ENCODE measurements around the gene BDKRB1. TPM values are rescaled to one million over a fixed set of nuclear protein-coding genes. Genes with fewer than 3 reads are reported as not detected.

BDKRB1 gene
- total and polyA plus RNA-seq, 2 donors (not counting 3 experiments of a cell fraction or from before 2014, with no cell fraction given) = not detected

- Histone ChIP-seq H3K4me2 (ENCODE audit: insufficient read depth, low read length) (no peak overlapping the region), H3K27ac (ENCODE audit: insufficient read depth, low read depth, low read length) (no peak overlapping the region), H4K20me1 (replicated peaks; ENCODE audit: control insufficient read depth, extremely low read depth, insufficient read depth, low read length) (no peaks in the 10 kb centered on the region), H3K4me3 (replicated peaks in 1 of 3; ENCODE audit: insufficient read depth in 1 of 3, low read depth in 1 of 3, low read length in 3 of 3) (no peak overlapping the region), H3K79me2 (ENCODE audit: control insufficient read depth, insufficient read depth, low read length) (no peaks in the 10 kb centered on the region), H3K9ac (replicated peaks; ENCODE audit: extremely low read depth, insufficient read depth, low read length) (no peak overlapping the region), H3K36me3 (ENCODE audit: control insufficient read depth in 2 of 2, extremely low read depth in 1 of 2, insufficient read depth in 2 of 2, low read length in 2 of 2) (no peaks in the 10 kb centered on the region), H3K4me1 (ENCODE audit: control insufficient read depth, extremely low read depth, insufficient read depth, low read length) (no peaks in the 10 kb centered on the region), H3K27me3 (ENCODE audit: control insufficient read depth in 2 of 2, insufficient read depth in 2 of 2, low read length in 2 of 2) (no peaks in the 10 kb centered on the region), H2AFZ (ENCODE audit: low read depth, low read length) (no peak overlapping the region), H3K9me1 (replicated peaks; ENCODE audit: control insufficient read depth, extremely low read depth, insufficient read depth, low read length) (no peaks in the 10 kb centered on the region), H3K9me3 (replicated peaks; ENCODE audit: control insufficient read depth, insufficient read depth, low read length) (no peaks in the 10 kb centered on the region)
- TF ChIP-seq EZH2 (IDR thresholded peaks at IDR 0.05; ENCODE audit: borderline replicate concordance, low read depth, low read length, severe bottlenecking) (no peak), POLR2AphosphoS5 (IDR thresholded peaks at IDR 0.05; ENCODE audit: insufficient read depth, low read depth, low read length) (no peak), POLR2A (IDR thresholded peaks at IDR 0.05; ENCODE audit: low read depth, low read length) (no peak), FOS (IDR thresholded peaks at IDR 0.05; ENCODE audit: borderline replicate concordance, insufficient read depth, low read length) (no peak), JUN (IDR thresholded peaks at IDR 0.05; ENCODE audit: borderline replicate concordance, insufficient read depth, insufficient read length, low read depth) (no peak), MYC (IDR thresholded peaks at IDR 0.05; ENCODE audit: low read depth, low read length) (no peak), GATA2 (IDR thresholded peaks at IDR 0.05; ENCODE audit: insufficient read depth, insufficient read length, low read depth, low read length) (no peak)
- TF ChIP-seq, protein P1, sequence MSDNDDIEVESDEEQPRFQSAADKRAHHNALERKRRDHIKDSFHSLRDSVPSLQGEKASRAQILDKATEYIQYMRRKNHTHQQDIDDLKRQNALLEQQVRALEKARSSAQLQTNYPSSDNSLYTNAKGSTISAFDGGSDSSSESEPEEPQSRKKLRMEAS (IDR thresholded peaks at IDR 0.05; ENCODE audit: insufficient read depth, insufficient read length) = no peak
- TF ChIP-seq, protein P2, sequence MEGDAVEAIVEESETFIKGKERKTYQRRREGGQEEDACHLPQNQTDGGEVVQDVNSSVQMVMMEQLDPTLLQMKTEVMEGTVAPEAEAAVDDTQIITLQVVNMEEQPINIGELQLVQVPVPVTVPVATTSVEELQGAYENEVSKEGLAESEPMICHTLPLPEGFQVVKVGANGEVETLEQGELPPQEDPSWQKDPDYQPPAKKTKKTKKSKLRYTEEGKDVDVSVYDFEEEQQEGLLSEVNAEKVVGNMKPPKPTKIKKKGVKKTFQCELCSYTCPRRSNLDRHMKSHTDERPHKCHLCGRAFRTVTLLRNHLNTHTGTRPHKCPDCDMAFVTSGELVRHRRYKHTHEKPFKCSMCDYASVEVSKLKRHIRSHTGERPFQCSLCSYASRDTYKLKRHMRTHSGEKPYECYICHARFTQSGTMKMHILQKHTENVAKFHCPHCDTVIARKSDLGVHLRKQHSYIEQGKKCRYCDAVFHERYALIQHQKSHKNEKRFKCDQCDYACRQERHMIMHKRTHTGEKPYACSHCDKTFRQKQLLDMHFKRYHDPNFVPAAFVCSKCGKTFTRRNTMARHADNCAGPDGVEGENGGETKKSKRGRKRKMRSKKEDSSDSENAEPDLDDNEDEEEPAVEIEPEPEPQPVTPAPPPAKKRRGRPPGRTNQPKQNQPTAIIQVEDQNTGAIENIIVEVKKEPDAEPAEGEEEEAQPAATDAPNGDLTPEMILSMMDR (IDR thresholded peaks at IDR 0.05; ENCODE audit: extremely low read depth in 1 of 2, insufficient read depth in 1 of 2, low read depth in 1 of 2, low read length in 2 of 2) = no peak
- no peak for DNase-seq (ENCODE audit: low read depth, low spot score)
- ChIA-PET POLR2A (no interaction called here), CTCF (no interaction called here)
- dilution Hi-C loops (cut with MboI; ENCODE audit: extremely low pct_ligation_motif_present, low sequenced_read_pairs) (no loop called here), intact Hi-C loops (cut with micrococcal nuclease) (no loop called here)
- no TSS peak for BruUV-seq (replicated peaks)
- FAIRE-seq = no peak
These were observed 40.4 kb upstream of the BDKRB1 start for GRCh38 chr14:96215452-96216244.
